GM18951 (cell line): ENCODE results near the gene ZBTB17.

Source experiments
- POLR2A ChIP-seq: IDR thresholded peaks from 4 replicates; pipeline ENCODE4 v1.6.1; 2011; ENCODE audit warnings: mild to moderate bottlenecking; ENCODE audit not compliant: insufficient read length, insufficient read depth; ENCODE audit errors: extremely low read depth
- in situ Hi-C: fragments of 300-500 bp; cut with MboI; formaldehyde crosslinking; loops from one replicate; pipeline ENCODE4 v1.12.0; 2022; ENCODE audit warnings: low sequenced_read_pairs, mixed read lengths, inconsistent platforms; ENCODE audit not compliant: unreplicated experiment

The ZBTB17 gene

GRCh38 chr1:15941044-15941840 lies 34.7 kb downstream of the ZBTB17 start:
- no peak for TF ChIP-seq POLR2A
- in situ Hi-C loops, result no loop called here

DNA sequence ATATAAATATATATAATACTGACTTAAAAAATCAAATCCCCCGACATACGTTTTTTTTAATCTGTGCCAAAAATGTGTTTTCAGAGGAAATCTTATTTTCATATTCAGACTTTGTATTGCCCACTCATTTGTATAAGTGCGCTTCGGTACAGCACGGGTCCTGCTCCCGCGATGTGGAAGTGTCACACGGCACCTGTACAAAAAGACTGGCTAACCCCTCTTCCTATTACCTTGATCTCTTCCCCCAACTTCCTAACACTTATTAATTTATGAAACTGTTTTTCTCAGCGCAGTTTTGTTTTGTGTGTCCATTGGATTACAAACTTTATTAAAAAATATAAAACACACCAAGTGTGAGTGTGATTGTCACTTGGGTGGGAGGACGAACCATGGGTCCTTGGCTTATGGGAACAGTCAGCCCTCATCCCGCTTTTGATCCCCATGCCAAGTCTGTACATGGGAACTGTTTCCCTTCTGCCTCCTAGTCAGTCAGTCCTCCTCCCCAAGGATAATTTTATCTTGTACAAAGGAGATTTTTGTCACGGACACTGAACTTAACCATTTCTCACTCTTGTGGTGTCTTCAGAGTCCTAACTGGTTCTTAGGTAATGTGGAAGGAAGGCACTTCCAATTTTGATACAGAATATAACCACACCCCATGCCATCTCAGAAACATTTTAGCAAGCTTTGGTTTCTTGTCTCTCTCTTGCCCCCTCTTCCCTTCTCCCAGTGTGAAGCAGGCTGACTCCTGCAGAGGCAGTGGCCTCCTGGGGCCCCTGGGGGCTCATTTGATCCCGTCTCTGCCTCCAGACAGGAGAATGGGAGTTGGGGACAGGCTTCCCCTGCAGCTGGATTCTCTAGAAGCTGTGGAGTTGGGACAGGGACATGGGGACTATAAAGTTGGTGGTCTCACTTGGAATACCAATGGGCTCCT lies 35.5 kb downstream of the ZBTB17 start:
- TF ChIP-seq POLR2A, result no peak
- in situ Hi-C loops, result no loop called here

DNA sequence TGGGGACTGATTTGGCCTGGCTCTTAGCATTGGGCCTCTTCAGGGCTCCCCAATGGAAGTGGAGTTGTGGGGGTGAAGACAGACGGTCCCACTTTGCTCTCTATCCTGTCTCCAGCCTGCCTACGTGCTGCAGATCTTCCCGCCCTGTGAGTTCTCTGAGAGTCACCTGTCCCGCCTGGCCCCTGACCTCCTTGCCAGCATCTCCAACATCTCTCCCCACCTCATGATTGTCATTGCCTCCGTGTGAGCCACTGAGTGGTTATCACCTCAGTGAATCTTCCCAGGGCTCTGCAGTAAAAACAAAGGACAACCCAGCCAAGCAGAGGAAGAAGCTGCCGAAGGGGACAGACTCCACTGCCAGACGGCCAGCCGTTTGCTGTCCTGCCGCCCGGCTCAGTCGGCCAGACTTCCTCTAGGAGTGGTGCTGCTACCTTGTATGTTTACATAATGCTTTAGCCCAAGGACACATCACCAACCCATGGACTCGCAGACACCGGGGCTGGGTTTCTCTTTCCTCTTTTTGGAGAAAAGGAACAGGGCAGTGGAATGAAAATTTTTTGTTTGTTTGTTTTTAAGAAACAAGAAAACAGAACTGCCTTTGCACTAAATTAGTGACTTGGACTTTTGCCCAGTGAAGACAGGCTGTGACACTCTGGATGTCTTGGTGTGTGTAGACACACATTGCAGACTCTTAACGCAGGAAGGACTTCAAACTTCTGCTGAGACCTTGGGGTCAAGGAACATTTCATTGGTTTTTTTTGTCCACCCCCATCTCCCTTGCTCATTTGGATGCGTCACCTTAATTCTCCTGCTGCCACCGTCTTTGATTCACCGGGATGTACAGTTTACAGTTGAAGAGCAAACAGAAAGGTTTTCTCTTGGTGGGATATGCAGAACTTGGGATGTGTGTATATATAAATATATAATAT lies 36.5 kb downstream of the ZBTB17 start:
- in situ Hi-C loops, result no loop called here
- no peak for TF ChIP-seq POLR2A

- in situ Hi-C loops, result no loop called here
- TF ChIP-seq POLR2A, result no peak
These were observed 37.2 kb downstream of the ZBTB17 start for GRCh38 chr1:15938628-15939161.

DNA sequence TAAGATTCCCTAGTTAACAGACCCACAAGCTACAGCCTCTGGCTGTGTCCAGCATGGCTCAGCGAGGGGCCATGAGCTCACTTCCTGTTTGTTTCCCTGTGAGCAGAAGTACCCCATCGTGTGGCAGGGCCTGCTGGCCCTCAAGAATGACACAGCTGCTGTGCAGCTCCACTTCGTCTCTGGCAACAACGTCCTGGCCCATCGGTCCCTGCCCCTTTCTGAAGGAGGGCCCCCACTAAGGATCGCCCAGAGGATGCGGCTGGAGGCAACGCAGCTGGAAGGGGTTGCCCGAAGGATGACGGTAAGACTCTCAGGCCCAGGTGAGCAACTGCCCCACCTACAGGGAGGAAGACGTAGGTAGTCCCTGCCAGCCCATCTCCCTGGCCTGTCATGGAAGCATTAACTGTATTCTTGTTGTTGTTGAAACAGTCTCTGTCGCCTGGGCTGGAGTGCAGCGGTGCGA lies 38.2 kb downstream of the ZBTB17 start:
- no peak for TF ChIP-seq POLR2A
- in situ Hi-C loops, result no loop called here

DNA sequence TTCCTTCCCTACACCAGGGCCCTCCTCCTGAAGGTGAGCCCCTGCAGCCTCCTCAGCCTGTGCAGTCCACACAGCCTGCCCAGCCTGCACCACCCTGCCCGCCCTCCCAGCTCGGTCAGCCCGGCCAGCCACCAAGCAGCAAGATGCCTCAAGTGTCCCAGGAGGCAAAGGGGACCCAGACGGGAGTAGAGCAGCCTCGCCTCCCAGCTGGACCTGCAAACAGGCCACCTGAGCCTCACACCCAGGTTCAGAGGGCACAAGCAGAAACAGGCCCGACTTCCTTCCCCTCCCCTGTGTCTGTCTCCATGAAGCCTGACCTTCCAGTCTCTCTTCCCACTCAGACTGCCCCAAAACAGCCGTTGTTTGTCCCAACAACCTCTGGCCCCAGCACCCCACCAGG lies 38.8 kb downstream of the ZBTB17 start:
- no peak for TF ChIP-seq POLR2A
- in situ Hi-C loops, result no loop called here

DNA sequence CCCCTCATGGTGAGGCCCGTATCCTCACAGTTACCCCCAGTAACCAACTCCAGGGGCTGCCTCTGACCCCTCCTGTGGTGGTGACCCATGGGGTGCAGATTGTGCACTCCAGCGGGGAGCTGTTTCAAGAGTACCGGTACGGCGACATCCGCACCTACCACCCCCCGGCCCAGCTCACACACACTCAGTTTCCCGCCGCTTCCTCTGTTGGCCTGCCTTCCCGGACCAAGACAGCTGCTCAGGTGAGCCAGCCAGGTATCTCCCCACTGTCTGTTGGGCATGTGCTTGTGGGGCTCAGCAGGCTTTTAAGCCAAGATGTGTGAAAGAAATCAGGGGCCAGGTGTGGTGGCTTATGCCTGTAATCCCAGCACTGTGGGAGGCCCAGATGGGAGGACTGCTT lies 39.9 kb downstream of the ZBTB17 start:
- in situ Hi-C loops, result no loop called here
- TF ChIP-seq POLR2A, result no peak

DNA sequence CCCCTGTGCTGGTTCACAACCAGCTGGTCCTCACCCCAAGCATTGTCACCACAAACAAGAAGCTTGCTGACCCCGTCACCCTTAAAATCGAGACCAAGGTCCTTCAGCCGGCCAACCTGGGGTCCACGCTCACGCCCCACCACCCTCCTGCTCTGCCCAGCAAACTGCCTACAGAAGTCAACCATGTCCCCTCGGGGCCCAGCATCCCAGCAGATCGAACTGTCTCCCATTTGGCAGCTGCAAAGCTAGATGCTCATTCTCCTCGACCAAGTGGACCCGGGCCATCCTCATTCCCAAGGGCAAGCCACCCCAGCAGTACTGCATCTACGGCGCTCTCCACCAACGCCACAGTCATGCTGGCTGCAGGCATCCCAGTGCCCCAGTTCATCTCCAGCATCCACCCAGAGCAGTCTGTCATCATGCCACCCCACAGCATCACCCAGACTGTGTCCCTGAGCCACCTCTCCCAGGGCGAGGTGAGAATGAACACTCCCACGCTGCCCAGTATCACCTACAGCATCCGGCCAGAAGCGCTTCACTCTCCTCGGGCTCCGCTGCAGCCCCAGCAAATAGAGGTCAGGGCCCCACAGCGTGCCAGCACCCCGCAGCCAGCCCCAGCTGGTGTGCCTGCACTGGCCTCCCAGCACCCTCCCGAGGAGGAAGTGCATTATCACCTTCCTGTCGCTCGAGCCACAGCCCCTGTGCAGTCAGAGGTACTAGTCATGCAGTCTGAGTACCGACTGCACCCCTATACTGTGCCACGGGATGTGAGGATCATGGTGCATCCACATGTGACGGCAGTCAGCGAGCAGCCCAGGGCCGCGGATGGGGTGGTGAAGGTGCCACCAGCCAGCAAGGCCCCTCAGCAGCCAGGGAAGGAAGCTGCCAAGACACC lies 40.6 kb downstream of the ZBTB17 start:
- TF ChIP-seq POLR2A, result no peak
- in situ Hi-C loops, result no loop called here

DNA sequence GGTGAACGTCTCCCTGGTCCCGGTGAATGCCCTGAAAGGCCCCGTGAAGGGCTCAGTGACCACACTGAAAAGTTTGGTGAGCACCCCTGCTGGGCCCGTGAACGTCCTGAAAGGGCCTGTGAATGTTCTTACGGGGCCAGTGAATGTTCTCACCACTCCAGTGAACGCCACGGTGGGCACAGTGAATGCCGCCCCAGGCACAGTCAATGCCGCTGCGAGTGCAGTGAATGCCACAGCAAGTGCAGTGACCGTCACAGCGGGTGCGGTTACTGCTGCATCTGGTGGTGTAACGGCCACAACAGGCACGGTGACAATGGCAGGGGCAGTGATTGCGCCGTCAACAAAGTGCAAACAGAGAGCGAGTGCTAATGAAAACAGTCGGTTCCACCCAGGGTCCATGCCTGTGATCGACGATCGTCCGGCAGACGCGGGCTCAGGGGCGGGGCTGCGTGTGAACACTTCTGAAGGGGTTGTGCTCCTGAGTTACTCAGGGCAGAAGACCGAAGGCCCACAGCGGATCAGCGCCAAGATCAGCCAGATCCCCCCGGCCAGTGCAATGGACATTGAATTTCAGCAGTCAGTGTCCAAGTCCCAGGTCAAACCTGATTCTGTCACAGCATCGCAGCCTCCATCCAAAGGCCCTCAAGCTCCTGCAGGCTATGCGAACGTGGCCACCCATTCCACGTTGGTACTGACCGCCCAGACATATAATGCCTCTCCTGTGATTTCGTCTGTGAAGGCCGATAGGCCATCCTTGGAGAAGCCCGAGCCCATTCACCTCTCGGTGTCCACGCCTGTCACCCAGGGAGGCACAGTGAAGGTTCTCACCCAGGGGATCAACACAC lies 41.5 kb downstream of the ZBTB17 start:
- in situ Hi-C loops, result no loop called here
- TF ChIP-seq POLR2A, result no peak

GRCh38 chr1:15933684-15934083 lies 42.2 kb downstream of the ZBTB17 start:
- in situ Hi-C loops, result no loop called here
- TF ChIP-seq POLR2A, result no peak

DNA sequence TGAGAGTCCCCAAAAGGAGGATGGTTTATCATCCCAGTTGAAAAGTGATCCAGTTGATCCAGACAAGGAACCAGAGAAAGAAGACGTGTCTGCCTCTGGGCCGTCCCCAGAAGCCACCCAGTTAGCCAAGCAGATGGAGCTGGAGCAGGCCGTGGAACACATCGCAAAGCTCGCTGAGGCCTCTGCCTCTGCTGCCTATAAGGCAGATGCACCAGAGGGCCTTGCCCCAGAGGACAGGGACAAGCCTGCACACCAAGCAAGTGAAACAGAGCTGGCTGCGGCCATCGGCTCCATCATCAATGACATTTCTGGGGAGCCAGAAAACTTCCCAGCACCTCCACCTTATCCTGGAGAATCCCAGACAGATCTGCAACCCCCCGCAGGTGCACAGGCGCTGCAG lies 43.3 kb downstream of the ZBTB17 start:
- in situ Hi-C loops, result no loop called here
- no peak for TF ChIP-seq POLR2A
